Activated CD4-positive, alpha-beta T cell treated with anti-CD3 and anti-CD28 coated beads, Interleukin-2, amount 10 ng/mL, durations not matched to agents 7 days and 5 days (primary cell): ENCODE data around the gene CAMK1. TPM values are rescaled to one million over a fixed set of nuclear protein-coding genes. Genes with fewer than 3 reads are reported as not detected.

Experiments used
- CTCF ChIA-PET: fragments of 350-600 bp; sonication (Branson Sonifier 250); formaldehyde crosslinking; loops from one replicate; lab custom pipeline; 2021; ENCODE audit warnings: antibody characterized with exemption; lab: Charles Lee
- POLR2A ChIA-PET: fragments of 350-600 bp; sonication (Branson Sonifier 250); formaldehyde crosslinking; loops from one replicate; lab custom pipeline; 2021; ENCODE audit warnings: antibody characterized with exemption; lab: Charles Lee
- DNase-seq: peaks from one replicate; pipeline ENCODE4 v3.0.0-alpha.2; 2020
- H3K27ac Mint-ChIP-seq: one replicate; pipeline ENCODE4 v1.8.0; 2021; ENCODE audit warnings: mild to moderate bottlenecking, moderate library complexity, mixed read lengths
- H3K27me3 Mint-ChIP-seq: one replicate; pipeline ENCODE4 v1.8.0; 2021; ENCODE audit warnings: mixed read lengths
- H3K36me3 Mint-ChIP-seq: one replicate; pipeline ENCODE4 v1.8.0; 2021; ENCODE audit warnings: low read depth, mixed read lengths
- H3K4me1 Mint-ChIP-seq: one replicate; pipeline ENCODE4 v1.8.0; 2021; ENCODE audit warnings: mixed read lengths
- H3K4me3 Mint-ChIP-seq: one replicate; pipeline ENCODE4 v1.8.0; 2021; ENCODE audit warnings: mild to moderate bottlenecking, moderate library complexity, mixed read lengths
- H3K9me3 Mint-ChIP-seq: one replicate; pipeline ENCODE4 v1.8.0; 2021; ENCODE audit warnings: mixed read lengths
- total RNA-seq, 2 experiments: library from RNA; stranded (reverse); gene quantifications; one replicate each; pipeline ENCODE4 v1.2.3, GENCODE V29; 2021

The CAMK1 gene
- 10 to 100 TPM; 18.8 to 19.0 TPM for total RNA-seq

GRCh38 chr3:9769426-9770275, at the start of gene CAMK1:
TSS of gene CAMK1 (minus strand) at chr3:9769947. CDS start at chr3:9767749, 2,198 bp downstream.
- Mint-ChIP-seq H3K27ac (peak within 1 kb of the TSS; percentile 76), H3K9me3 (no peaks in the 10 kb centered on the region), H3K4me3 (peak within 1 kb of the TSS; percentile 76), H3K36me3 (peaks cover 5% of the 10 kb centered on the region), H3K27me3 (no peaks in the 10 kb centered on the region), H3K4me1 (peaks cover 41% of the 10 kb centered on the region)
- ChIA-PET CTCF (interaction anchor here (0.6 to 1.4 kb wide), 5 partner anchors 14 to 240 kb away, joined by 3 to 5 read pairs (median 4); partner anchors contain the start of gene ARPC4), POLR2A (no interaction called here)
- DNase-seq, result peak; percentile 72

DNA sequence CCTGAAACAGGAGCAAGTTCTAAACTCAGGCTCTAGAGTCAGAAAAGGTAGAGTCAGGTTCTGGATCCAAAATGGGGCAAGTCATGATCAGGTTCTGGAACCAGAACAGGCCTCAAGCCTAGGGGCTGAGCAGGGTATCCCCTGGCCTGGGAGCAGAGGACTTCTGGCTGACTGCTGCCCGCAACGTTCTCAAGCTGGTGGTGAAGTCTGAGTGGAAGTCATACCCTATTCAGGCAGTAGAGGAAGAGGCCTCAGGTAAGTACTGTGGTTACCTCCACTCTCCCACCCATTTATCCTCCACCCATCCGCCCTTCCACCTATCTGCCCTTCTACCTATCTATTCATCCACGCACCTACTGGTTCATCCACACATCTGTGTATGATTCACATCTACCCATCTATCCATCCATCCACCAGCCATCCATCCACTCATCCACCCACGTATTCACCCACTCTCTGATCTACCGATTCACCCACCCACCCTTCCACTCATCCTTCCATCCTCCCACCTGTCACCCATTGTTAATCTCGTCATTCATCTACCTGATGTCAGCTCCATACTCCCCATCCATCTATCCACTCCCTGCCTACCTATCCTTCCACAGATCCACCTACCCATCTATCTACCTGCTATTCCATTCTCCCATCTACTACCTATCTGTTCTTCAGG, 49.1 kb upstream of the CAMK1 start:
- H3K27me3 Mint-ChIP-seq, result no peaks in the 10 kb centered on the region
- peaks cover 8% of the 10 kb centered on the region for H3K36me3 Mint-ChIP-seq
- no peak overlapping the region for H3K27ac Mint-ChIP-seq
- POLR2A ChIA-PET, result interaction anchor here (0.7 kb wide), 1 partner anchor 12 kb away, joined by 3 read pairs; no protein-coding TSS in a partner anchor
- H3K9me3 Mint-ChIP-seq, result no peaks in the 10 kb centered on the region
- CTCF ChIA-PET, result interaction anchor here (1.0 to 1.6 kb wide), 2 partner anchors 11 to 22 kb away, joined by 3 to 4 read pairs; no protein-coding TSS in a partner anchor
- no peak for DNase-seq
- H3K4me3 Mint-ChIP-seq, result no peak overlapping the region
- H3K4me1 Mint-ChIP-seq, result no peaks in the 10 kb centered on the region

DNA sequence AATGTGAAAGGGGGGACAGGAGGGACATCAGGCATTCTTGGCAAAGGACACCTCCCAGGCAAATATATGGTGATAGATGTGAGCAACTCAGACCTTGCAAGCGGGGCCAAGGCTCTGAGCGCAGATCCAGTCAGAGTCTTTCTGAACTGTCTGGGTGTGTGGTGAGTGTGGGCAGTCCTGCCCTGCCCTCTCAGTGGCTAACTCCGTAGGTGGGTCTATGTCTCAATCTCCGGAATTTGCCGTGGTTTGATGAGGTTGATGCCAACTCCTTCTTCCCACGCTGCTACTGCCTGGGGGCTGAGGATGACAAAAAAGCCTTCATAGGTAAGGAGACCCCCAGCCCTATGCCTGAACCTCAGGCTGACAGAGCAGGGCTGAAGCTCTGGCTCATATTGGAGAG, 47.7 kb upstream of the CAMK1 start:
- ChIA-PET CTCF (no interaction called here), POLR2A (no interaction called here)
- no peak overlapping the region for H3K27ac Mint-ChIP-seq
- peaks cover 12% of the 10 kb centered on the region for H3K36me3 Mint-ChIP-seq
- no peaks in the 10 kb centered on the region for H3K4me1 Mint-ChIP-seq
- no peak for DNase-seq
- no peaks in the 10 kb centered on the region for H3K27me3 Mint-ChIP-seq
- no peak overlapping the region for H3K4me3 Mint-ChIP-seq
- H3K9me3 Mint-ChIP-seq, result no peaks in the 10 kb centered on the region

DNA sequence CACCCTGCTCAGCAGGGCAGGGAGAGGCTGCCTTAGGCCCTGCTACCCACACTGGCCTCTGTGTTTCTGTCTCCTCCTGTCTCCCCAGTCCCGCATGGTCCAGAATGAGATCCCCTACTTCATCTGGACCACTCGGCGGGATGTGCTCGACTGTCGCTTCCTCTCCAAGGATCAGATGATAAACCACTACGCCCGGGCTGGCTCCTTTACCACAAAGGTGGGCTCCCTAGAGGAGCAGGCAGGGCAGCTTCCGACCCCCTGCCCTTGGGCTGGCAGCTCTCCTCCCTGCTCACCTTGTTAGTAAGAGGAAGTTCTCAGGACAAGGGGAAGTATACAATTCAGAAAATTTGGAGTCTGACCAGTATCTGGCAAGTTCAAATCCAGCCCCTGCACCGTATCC, 46.2 kb upstream of the CAMK1 start:
- Mint-ChIP-seq H3K36me3 (peaks cover 21% of the 10 kb centered on the region), H3K27ac (no peak overlapping the region), H3K4me3 (no peak overlapping the region), H3K27me3 (no peaks in the 10 kb centered on the region), H3K4me1 (peaks cover 7% of the 10 kb centered on the region), H3K9me3 (no peaks in the 10 kb centered on the region)
- CTCF ChIA-PET, result interaction anchor here (0.6 to 1.0 kb wide), 2 partner anchors 15 to 239 kb away, joined by 3 to 5 read pairs; no protein-coding TSS in a partner anchor
- POLR2A ChIA-PET, result no interaction called here
- no peak for DNase-seq

GRCh38 chr3:9812870-9813483, 43.2 kb upstream of the CAMK1 start:
- no peaks in the 10 kb centered on the region for H3K9me3 Mint-ChIP-seq
- peaks cover 33% of the 10 kb centered on the region for H3K4me1 Mint-ChIP-seq
- CTCF ChIA-PET, result interaction anchor here (1.1 to 1.8 kb wide), 3 partner anchors 9 to 119 kb away, joined by 3 to 7 read pairs (median 5); no protein-coding TSS in a partner anchor
- no peaks in the 10 kb centered on the region for H3K27me3 Mint-ChIP-seq
- POLR2A ChIA-PET, result interaction anchor here (0.6 kb wide), 1 partner anchor 125 kb away, joined by 3 read pairs; no protein-coding TSS in a partner anchor
- no peak overlapping the region for H3K4me3 Mint-ChIP-seq
- no peak for DNase-seq
- peaks cover 28% of the 10 kb centered on the region for H3K36me3 Mint-ChIP-seq
- no peak overlapping the region for H3K27ac Mint-ChIP-seq

DNA sequence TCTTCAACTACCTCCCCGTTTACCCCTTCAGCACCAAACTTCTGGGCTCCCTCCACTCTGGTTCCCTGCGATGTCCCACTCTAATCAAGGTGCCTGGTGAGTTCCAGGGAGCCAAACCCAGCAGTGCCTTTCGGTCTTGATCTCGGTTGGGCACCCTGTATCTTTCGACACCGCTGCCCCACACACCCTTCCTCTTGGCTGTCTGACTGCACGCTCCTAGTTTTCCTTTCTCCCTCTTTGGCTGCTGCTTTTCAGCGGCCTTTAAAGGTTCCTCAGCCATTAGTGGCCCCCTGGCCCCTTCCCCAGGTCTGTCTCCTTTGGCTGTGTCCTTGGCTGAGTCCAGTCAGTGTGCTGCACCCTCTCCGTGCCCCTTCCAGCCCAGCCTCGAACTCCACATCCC, 41.1 kb upstream of the CAMK1 start:
- peaks cover 36% of the 10 kb centered on the region for H3K36me3 Mint-ChIP-seq
- POLR2A ChIA-PET, result interaction anchor here (0.6 kb wide), 1 partner anchor 215 kb away, joined by 3 read pairs; the partner anchor contains the start of gene FANCD2

GRCh38 chr3:9810433-9810770, 40.7 kb upstream of the CAMK1 start:
- H3K36me3 Mint-ChIP-seq, result peaks cover 40% of the 10 kb centered on the region
- peak overlapping the region; percentile 40 for H3K4me3 Mint-ChIP-seq
- H3K27me3 Mint-ChIP-seq, result no peaks in the 10 kb centered on the region
- DNase-seq, result no peak
- H3K4me1 Mint-ChIP-seq, result peaks cover 47% of the 10 kb centered on the region
- POLR2A ChIA-PET, result interaction anchor here (0.6 kb wide), 1 partner anchor 216 kb away, joined by 3 read pairs; the partner anchor contains the start of gene FANCD2
- H3K9me3 Mint-ChIP-seq, result no peaks in the 10 kb centered on the region
- CTCF ChIA-PET, result interaction anchor here (1.0 kb wide), 1 partner anchor 95 kb away, joined by 3 read pairs; no protein-coding TSS in a partner anchor
- H3K27ac Mint-ChIP-seq, result peak overlapping the region; percentile 62

More for the DNA sequence above, 41.1 kb upstream of the CAMK1 start:
- Mint-ChIP-seq H3K9me3 (no peaks in the 10 kb centered on the region), H3K4me3 (peak overlapping the region; percentile 40), H3K4me1 (peaks cover 47% of the 10 kb centered on the region), H3K27ac (peak overlapping the region; percentile 62), H3K27me3 (no peaks in the 10 kb centered on the region)
- no peak for DNase-seq
- CTCF ChIA-PET, result no interaction called here

DNA sequence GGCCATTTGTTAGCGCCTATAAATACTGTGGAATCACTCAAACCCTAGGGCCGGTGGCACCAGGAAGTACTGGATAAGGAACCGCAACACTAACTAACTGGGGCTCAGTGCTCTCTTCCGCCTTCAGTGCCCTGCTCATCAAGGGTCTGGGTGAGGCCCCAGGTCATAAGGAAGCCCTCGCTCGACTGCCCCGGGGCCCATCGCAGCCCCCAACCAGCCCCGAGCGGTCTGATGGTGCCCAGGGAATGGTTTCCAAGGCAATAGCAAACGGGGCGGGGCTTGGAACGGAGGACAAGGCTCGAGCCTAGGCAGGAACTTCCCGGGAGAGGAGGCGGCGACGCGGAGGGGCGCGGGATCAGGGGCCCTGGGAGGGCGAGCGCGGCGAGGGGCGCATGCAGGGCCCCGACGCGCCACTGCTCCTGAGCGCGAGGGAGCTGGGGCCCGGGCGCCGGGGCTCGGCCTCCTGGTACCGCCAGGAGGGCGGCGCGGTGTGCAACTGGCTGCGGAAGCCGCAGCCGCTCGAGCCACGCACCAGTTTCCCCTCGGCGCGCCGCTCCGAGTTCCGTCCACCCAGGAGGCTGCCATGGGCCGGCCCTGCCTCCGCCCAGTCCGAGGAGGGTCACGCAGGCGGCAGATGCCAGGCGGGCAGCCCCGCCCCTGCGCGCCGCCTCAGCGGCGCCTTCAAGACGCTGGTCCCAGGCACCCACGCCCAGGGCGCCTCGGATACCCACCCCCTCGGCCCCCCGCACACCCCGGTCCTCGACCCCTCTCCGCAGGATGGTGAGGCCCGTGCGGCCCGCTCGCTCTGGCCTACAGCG, 40.1 kb upstream of the CAMK1 start, which contains the start of gene TTLL3:
Gene TTLL3, plus strand, starts transcription at position 648 of the 818 bp plus-strand sequence. CDS start 400 bp downstream, outside the sequence.
- H3K9me3 Mint-ChIP-seq, result no peaks in the 10 kb centered on the region
- H3K36me3 Mint-ChIP-seq, result peaks cover 42% of the 10 kb centered on the region
- peak; percentile 46 for DNase-seq
- H3K27me3 Mint-ChIP-seq, result no peaks in the 10 kb centered on the region
- peak within 1 kb of the TSS; percentile 93 for H3K27ac Mint-ChIP-seq
- H3K4me3 Mint-ChIP-seq, result peak within 1 kb of the TSS; percentile 83
- peaks cover 47% of the 10 kb centered on the region for H3K4me1 Mint-ChIP-seq
- POLR2A ChIA-PET, result no interaction called here
- CTCF ChIA-PET, result interaction anchor here (1.0 kb wide), 1 partner anchor 94 kb away, joined by 3 read pairs; no protein-coding TSS in a partner anchor

DNA sequence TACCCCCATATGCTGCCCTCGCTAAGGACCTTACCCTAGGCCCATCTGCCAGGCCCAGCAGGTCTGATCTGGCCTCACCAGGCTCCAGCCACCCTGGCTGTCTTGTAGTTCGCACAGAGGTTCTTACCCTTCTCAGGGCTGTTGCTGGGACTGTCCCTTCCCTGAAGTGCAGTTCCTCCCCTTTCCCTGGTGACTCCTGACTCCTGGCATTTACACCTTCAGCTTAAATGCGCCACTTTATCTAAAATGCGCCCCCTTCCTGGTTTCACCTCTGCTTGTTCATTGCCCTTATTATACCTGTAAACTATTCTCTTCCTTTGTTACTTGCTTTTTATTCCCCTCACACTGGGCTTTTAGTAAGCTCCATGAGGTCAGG, 39.5 kb upstream of the CAMK1 start:
- CTCF ChIA-PET, result interaction anchor here (1.0 kb wide), 2 partner anchors 76 to 93 kb away, joined by 3 read pairs; no protein-coding TSS in a partner anchor
- H3K9me3 Mint-ChIP-seq, result no peaks in the 10 kb centered on the region
- H3K4me3 Mint-ChIP-seq, result peak overlapping the region; percentile 83
- no peak for DNase-seq
- peaks cover 47% of the 10 kb centered on the region for H3K4me1 Mint-ChIP-seq
- H3K36me3 Mint-ChIP-seq, result peaks cover 48% of the 10 kb centered on the region
- no peaks in the 10 kb centered on the region for H3K27me3 Mint-ChIP-seq
- POLR2A ChIA-PET, result interaction anchor here (1.0 kb wide), 1 partner anchor 60 kb away, joined by 3 read pairs; the partner anchor contains the start of gene OGG1
- peak overlapping the region; percentile 93 for H3K27ac Mint-ChIP-seq

GRCh38 chr3:9808345-9809037, 38.7 kb upstream of the CAMK1 start:
- CTCF ChIA-PET, result interaction anchor here (0.6 to 1.3 kb wide), 10 partner anchors 13 to 118 kb away, joined by 3 to 7 read pairs (median 3); partner anchors contain the start of genes ARPC4 and IL17RC
- Mint-ChIP-seq H3K36me3 (peaks cover 55% of the 10 kb centered on the region), H3K4me1 (peaks cover 49% of the 10 kb centered on the region), H3K9me3 (no peaks in the 10 kb centered on the region), H3K27ac (peak overlapping the region; percentile 93), H3K27me3 (no peaks in the 10 kb centered on the region), H3K4me3 (no peak overlapping the region)
- POLR2A ChIA-PET, result interaction anchor here (0.6 to 1.0 kb wide), 2 partner anchors 59 to 162 kb away, joined by 3 to 4 read pairs; partner anchors contain the start of gene OGG1
- peak; percentile 69 for DNase-seq

- no peak for DNase-seq
- Mint-ChIP-seq H3K36me3 (peaks cover 56% of the 10 kb centered on the region), H3K27ac (peak overlapping the region; percentile 93), H3K27me3 (no peaks in the 10 kb centered on the region), H3K9me3 (no peaks in the 10 kb centered on the region), H3K4me3 (peak overlapping the region; percentile 35), H3K4me1 (peaks cover 51% of the 10 kb centered on the region)
- POLR2A ChIA-PET, result no interaction called here
- CTCF ChIA-PET, result interaction anchor here (0.6 to 1.3 kb wide), 12 partner anchors 12 to 239 kb away, joined by 3 to 7 read pairs (median 3); partner anchors contain the start of genes ARPC4 and IL17RC
These were observed 38.2 kb upstream of the CAMK1 start for GRCh38 chr3:9807981-9808344.
